ENCODE results near the gene BMP7.
"Not testable (repeated sequence)": the region's sequence is repeated elsewhere in the genome, so short reads cannot be mapped to it uniquely, and the experiment has no call there.

DNA sequence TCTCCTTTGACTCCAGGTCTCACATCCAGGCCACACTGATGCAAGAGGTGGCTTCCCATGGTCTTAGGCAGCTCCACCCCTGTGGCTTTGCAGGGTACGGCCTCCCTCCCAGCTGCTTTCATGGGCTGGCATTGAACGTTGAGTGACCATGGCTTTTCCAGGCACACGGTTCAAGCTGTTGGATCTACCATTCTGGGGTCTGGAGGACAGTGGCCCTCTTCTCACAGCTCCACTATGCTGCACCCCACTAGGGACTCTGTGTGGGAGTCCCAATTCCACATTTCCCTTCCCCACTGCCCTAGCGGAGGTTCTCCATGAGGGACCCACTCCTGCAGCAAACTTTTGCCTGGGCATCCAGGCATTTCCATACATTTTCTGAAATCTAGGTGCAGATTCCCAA, 27.1 kb downstream of the BMP7 start:
- TF ChIP-seq CTCF (IDR thresholded peaks at IDR 0.05); EP300 (IDR thresholded peaks at IDR 0.05); POLR2AphosphoS5 (IDR thresholded peaks at IDR 0.05); POLR2A (IDR thresholded peaks at IDR 0.05; ENCODE audit: low read depth): not testable (repeated sequence)
